Sigmoid colon (tissue), 7 donors: Measurements from ENCODE around the gene UBE2M. TPM values are rescaled to one million over a fixed set of nuclear protein-coding genes. Genes with fewer than 3 reads are reported as not detected.
"Not testable (repeated sequence)": the region's sequence is repeated elsewhere in the genome, so short reads cannot be mapped to it uniquely, and the experiment has no call there.

ENCODE experiments used
- DNase-seq: peaks from one replicate; pipeline ENCODE4 v3.0.0-alpha.2; 2019
- H3K27ac ChIP-seq, 4 donors: fragments of 200-600 bp; sonication (generic); one replicate each; pipeline ENCODE4 v1.5.1; 2016 to 2019; ENCODE audit warnings: mild to moderate bottlenecking in 1 of 4
- H3K27me3 ChIP-seq, 3 donors: fragments of 200-600 bp; sonication (generic); one replicate each; pipeline ENCODE4 v1.5.1; 2019; ENCODE audit warnings: mild to moderate bottlenecking in 1 of 3
- H3K36me3 ChIP-seq, 4 donors: fragments of 200-600 bp; sonication (generic); one replicate each; pipeline ENCODE4 v1.5.1; 2016 to 2019
- H3K4me1 ChIP-seq, 4 donors: fragments of 200-600 bp; sonication (generic); one replicate each; pipeline ENCODE4 v1.5.1; 2017 to 2019
- H3K4me3 ChIP-seq, 4 donors: fragments of 200-600 bp; sonication (generic); one replicate each; pipeline ENCODE4 v1.5.1; 2017 to 2019; ENCODE audit warnings: mild to moderate bottlenecking in 2 of 4, moderate library complexity in 1 of 4
- H3K9me3 ChIP-seq, 4 donors: fragments of 200-600 bp in 3 of 4; sonication (generic) in 3 of 4; one replicate each; pipeline versions ENCODE4 v1.5.1 to v1.6.1; 2013 to 2019
- EP300 ChIP-seq, 4 donors: sonication (generic); formaldehyde crosslinking; IDR thresholded peaks; one replicate each; pipeline ENCODE4 v1.6.1; 2017; ENCODE audit warnings: antibody characterized with exemption in 4 of 4
- POLR2A ChIP-seq, 2 donors: fragments of 450-650 bp; IDR thresholded peaks; one replicate each; pipeline ENCODE4 v1.6.1; 2016; ENCODE audit warnings: antibody characterized with exemption in 2 of 2, mild to moderate bottlenecking in 2 of 2, moderate library complexity in 2 of 2
- POLR2AphosphoS5 ChIP-seq, 4 donors: sonication (generic); formaldehyde crosslinking; IDR thresholded peaks; one replicate each; pipeline ENCODE4 v1.6.1; 2017; ENCODE audit warnings: antibody characterized with exemption in 4 of 4
- WGBS, 2 donors: extraction: QIAGEN DNeasy Blood & Tissue Kit; methylation state at CpG; one replicate each; pipeline ENCODE4 v1.1.7; 2013; 5-methylcytosine and 5-hydroxymethylcytosine counted together
- intact Hi-C: fragments of 100-400 bp; cut with DNase I; formaldehyde crosslinking; loops from one replicate; pipeline ENCODE4 v1.15.1; 2023
- polyA plus RNA-seq, 3 donors: library from polyadenylated mRNA; stranded (reverse); fragments of 200-250 nt; gene quantifications; one replicate each; pipeline ENCODE4 v1.2.3, GENCODE V29; 2013
- total RNA-seq, 4 donors: library from RNA; depleted of rRNA; stranded (reverse); fragments of >200 nt; gene quantifications; one replicate each; pipeline ENCODE4 v1.1.0, GENCODE V29; 2016
- TF ChIP-seq, protein P1 (sequence below), 4 experiments: fragments of 450-650 bp in 3 of 4; fragments of 200-600 bp in 1 of 4; IDR thresholded peaks; one replicate each; pipeline ENCODE4 v1.5.1; 2016 to 2019; ENCODE audit warnings: antibody characterized with exemption in 4 of 4, mild to moderate bottlenecking in 3 of 4, moderate library complexity in 2 of 4
- donor health status: healthy with polysubstance abuse.
- donor health status: Bipolar disorder and iron deficiency.
- donor health status: healthy.

The UBE2M gene
- total and polyA plus RNA-seq, 7 donors: 22.4 to 58.5 (median 37.5) TPM

DNA sequence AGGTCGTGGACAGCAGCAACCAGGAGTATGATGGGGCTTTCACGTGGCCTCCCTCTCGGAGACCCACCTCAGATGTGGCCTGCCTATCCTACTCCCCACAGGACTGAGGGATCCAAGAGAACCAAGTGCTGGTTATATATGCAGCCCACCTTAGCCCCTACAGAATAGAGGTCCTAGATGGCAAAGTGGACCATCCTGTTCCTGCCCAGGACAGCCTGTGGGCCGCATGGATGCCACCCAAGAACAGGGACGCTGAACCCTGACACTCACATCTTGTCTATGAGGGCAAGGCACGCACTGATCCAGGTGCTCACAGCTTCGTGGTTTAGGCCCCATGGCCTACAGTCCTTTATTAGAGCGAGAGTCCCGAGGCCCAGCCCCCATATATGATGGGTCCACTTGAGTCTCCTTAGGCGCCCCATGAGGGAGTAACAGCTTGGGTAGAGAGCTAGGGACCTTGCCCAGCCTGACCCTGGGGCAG is 45.2 kb downstream of the UBE2M start:
- Histone ChIP-seq H3K9me3 (no peaks in the 10 kb centered on the region), H3K4me3 (peak overlapping the region in 1 of 4 donors; percentile 51), H3K36me3 (peaks cover 13 to 22% (median 16%) of the 10 kb centered on the region in 4 donors), H3K27me3 (no peaks in the 10 kb centered on the region), H3K4me1 (peaks cover 0 to 44% (median 37%) of the 10 kb centered on the region in 4 donors), H3K27ac (peak overlapping the region; percentile 66 to 82 (median 78))
- intact Hi-C loops: no loop called here
- WGBS, 2 donors: 79 to 84% methylated on average over 10 of the region's 10 CpGs
- TF ChIP-seq POLR2A (IDR thresholded peaks at IDR 0.05) (no peak), EP300 (IDR thresholded peaks at IDR 0.05) (no peak), POLR2AphosphoS5 (IDR thresholded peaks at IDR 0.05) (no peak)
- TF ChIP-seq, protein P1, sequence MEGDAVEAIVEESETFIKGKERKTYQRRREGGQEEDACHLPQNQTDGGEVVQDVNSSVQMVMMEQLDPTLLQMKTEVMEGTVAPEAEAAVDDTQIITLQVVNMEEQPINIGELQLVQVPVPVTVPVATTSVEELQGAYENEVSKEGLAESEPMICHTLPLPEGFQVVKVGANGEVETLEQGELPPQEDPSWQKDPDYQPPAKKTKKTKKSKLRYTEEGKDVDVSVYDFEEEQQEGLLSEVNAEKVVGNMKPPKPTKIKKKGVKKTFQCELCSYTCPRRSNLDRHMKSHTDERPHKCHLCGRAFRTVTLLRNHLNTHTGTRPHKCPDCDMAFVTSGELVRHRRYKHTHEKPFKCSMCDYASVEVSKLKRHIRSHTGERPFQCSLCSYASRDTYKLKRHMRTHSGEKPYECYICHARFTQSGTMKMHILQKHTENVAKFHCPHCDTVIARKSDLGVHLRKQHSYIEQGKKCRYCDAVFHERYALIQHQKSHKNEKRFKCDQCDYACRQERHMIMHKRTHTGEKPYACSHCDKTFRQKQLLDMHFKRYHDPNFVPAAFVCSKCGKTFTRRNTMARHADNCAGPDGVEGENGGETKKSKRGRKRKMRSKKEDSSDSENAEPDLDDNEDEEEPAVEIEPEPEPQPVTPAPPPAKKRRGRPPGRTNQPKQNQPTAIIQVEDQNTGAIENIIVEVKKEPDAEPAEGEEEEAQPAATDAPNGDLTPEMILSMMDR (IDR thresholded peaks at IDR 0.05): no peak
- DNase-seq: peak; percentile 66

DNA sequence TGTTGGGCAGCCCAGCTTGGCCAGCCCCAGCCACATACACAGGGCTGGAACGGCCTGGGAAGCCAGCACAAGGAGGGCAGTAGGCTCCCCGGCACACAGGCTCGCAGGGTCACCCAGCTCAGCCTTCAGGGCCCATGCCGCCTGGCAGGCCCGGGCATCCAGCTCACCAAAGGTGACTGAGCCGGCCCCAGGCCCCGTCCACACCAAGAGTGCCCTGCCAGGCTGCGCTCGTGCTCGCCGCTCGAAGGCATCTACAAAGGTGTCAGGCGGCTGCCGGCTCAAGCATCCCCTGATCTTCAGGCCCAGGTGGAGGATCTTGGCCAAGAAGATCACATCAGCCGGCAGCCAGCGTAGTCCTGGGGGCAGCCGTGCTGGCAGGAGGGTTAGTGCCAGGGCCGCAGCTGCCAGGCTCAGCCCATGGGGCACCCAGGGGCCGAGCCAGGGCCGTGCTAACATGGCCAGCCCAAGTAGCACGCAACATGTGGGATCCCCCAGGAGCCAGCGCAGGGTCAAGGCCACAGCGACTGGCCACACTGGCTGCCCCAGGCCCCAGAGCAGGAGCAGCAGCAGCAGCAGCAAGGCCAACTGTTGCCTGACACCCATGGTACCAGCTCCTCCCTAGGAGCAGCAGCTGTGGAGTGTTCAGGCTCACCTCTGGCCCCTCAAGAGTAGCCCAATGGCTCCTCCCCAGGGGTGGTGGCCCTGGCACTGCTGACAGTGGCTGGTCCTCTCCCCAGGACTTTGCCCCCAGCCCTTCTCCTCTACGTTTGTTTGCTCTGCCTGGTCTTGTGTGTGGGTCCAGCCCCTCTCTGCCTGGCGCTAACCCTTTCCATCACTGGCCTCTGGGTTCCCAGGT is 46.8 kb downstream of the UBE2M start, which contains the start of gene SLC27A5:
Gene SLC27A5, minus strand, starts transcription at position 640 of the 856 bp plus-strand sequence. Its CDS starts 37 bp downstream, at position 603.
- Histone ChIP-seq H3K36me3 (peaks cover 6 to 13% (median 9%) of the 10 kb centered on the region in 4 donors), H3K4me1 (peaks cover 0 to 28% (median 20%) of the 10 kb centered on the region in 4 donors), H3K27ac (no peak within 1 kb of the TSS), H3K27me3 (no peaks in the 10 kb centered on the region), H3K4me3 (no peak within 1 kb of the TSS), H3K9me3 (no peaks in the 10 kb centered on the region)
- intact Hi-C loops: no loop called here
- DNase-seq: no peak
- WGBS, 2 donors: 76 to 88% methylated on average over 25 of the region's 25 CpGs
- TF ChIP-seq, protein P1 (IDR thresholded peaks at IDR 0.05): no peak
- TF ChIP-seq POLR2AphosphoS5 (IDR thresholded peaks at IDR 0.05): peak in 1 of 4 donors; percentile 9

DNA sequence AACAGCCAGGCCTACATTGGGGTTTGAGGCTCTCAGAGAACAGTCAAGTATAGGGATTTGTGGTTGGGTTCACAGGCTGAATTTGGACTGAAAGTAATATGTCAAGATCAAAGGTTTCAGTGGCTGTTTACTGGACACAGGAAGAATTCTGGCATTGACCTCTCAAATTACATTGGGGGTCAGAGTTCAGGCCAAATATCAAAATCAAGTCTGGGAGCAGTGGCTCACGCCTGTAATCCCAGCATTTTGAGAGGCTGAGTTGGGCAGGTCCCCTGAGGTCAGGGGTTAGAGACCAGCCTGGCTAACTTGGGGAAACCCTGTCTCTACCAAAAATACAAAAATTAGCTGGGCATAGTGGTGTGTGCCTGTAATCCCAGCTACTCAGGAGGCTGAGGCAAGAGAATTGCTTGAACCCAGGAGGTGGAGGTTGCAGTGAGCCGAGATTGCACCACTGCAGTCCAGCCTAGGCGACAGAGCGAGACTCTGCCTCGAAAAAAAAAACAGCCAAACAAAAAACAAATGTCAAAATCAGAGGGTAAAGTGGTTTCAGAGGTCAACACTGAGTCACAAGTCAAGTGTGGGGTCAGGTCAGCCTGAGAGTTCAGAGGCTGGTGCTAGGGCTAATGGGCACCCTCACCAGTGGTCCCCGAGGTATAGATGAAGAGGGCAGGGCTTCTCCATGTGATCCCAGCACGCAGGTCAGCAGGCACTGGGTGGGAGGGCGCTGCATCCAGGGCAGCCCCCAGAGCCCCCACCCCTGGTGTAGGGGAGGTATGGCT is 48.1 kb downstream of the UBE2M start:
- TF ChIP-seq EP300 (IDR thresholded peaks at IDR 0.05): no peak
- TF ChIP-seq POLR2AphosphoS5 (IDR thresholded peaks at IDR 0.05): no peak
- TF ChIP-seq POLR2A (IDR thresholded peaks at IDR 0.05): no peak
- TF ChIP-seq, protein P1 (IDR thresholded peaks at IDR 0.05): no peak
- no peak overlapping the region for H3K4me3 ChIP-seq
- H3K27ac ChIP-seq: no peak overlapping the region
- no peaks in the 10 kb centered on the region for H3K9me3 ChIP-seq
- peaks cover 0 to 19% (median 17%) of the 10 kb centered on the region in 4 donors for H3K4me1 ChIP-seq
- H3K27me3 ChIP-seq: no peaks in the 10 kb centered on the region
- intact Hi-C loops: no loop called here
- DNase-seq: no peak
- 89 to 90% methylated on average over 8 of the region's 8 CpGs for WGBS, 2 donors
- no peaks in the 10 kb centered on the region for H3K36me3 ChIP-seq

DNA sequence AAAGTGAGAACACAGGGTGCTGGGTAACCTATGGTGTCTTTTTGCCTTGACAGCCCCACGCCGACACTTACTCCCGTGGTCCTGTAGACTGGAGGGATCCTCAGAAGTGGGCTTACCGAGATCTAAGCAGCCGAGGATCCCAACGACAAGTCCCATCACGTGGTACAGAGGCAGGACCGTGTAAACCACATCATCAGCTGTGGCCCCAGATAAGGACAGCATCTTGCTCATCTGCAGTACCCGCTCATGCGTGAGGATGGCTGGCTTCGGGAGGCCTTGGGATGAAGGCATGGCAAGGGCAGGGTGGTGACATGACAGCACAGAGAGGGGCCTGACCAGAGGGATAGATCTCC is 48.7 kb downstream of the UBE2M start:
- TF ChIP-seq EP300 (IDR thresholded peaks at IDR 0.05) (no peak), POLR2A (IDR thresholded peaks at IDR 0.05) (no peak), POLR2AphosphoS5 (IDR thresholded peaks at IDR 0.05) (no peak)
- TF ChIP-seq, protein P1 (IDR thresholded peaks at IDR 0.05): no peak
- H3K36me3 ChIP-seq: no peaks in the 10 kb centered on the region
- WGBS, 2 donors: 90 to 92% methylated on average over 11 of the region's 11 CpGs
- H3K27me3 ChIP-seq: no peaks in the 10 kb centered on the region
- peaks cover 0 to 16% (median 14%) of the 10 kb centered on the region in 4 donors for H3K4me1 ChIP-seq
- H3K9me3 ChIP-seq: no peaks in the 10 kb centered on the region
- H3K4me3 ChIP-seq: no peak overlapping the region
- DNase-seq: no peak
- intact Hi-C loops: no loop called here
- H3K27ac ChIP-seq: no peak overlapping the region

DNA sequence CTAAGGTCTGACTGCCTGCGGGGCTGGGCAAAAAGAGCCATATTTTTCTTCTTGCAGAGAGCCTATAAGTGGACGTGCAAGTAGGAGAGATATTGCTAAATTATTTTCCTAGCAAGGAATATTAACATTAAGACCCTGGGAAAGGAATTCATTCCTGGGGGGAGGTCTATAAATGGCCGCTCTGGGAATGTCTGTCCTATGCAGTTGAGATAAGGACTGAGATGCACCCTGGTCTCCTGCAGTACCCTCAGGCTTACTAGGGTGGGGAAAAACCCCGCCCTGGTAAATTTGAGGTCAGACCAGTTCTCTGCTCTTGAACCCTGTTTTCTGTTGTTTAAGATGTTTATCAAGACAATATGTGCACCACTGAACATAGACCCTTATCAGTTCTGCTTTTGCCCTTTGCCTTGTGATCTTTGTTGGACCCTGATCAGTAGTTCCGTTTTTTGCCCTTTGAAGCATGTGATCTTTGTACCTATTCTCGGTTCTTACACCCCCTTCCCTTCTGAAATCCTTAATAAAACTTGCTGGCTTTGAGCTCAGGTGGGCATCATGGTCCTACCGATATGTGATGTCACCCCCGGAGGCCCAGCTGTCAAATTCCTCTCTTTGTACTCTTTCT is 50.7 kb downstream of the UBE2M start:
- H3K4me3 ChIP-seq, intact Hi-C loops, DNase-seq, H3K36me3 ChIP-seq, H3K4me1 ChIP-seq, H3K27ac ChIP-seq, H3K27me3 ChIP-seq, H3K9me3 ChIP-seq: not testable (repeated sequence)
- WGBS, 2 donors: 65 to 86% methylated on average over 7 to 8 of the region's 8 CpGs
